GM21381 (cell line): Measurements from ENCODE around the gene SCUBE1.

Experiments
- ATAC-seq: cut with Tn5 transposase; IDR thresholded peaks from one replicate; pipeline ENCODE4 v1.9.1; 2021; ENCODE audit warnings: mild to moderate bottlenecking, moderate library complexity; ENCODE audit not compliant: unreplicated experiment

Gene SCUBE1

DNA sequence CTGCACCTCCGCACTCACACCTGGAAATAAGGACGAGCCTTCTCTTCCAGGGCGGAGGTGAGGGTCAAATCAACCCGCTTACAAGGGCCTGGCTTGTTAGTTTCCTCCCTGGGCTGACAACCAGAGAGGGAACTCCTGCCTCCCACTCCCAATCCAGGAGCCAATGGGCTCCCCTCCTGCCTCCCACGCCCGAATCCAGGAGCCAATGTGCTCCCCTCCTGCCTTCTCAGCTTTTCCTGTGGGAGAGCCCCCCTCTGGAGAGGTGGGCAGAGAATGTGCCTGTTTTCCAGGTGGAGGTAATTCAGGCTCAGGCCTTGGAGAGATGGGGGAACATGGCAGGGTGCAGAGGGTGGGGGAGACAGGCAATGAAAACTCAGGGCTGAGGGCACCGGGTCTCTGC is 102.6 kb downstream of the SCUBE1 start:
- no peak for ATAC-seq

GRCh38 chr22:43239956-43240355 is 103.2 kb downstream of the SCUBE1 start:
- no peak for ATAC-seq

- no peak for ATAC-seq
Observed at GRCh38 chr22:43239193-43239780, 103.9 kb downstream of the SCUBE1 start.

DNA sequence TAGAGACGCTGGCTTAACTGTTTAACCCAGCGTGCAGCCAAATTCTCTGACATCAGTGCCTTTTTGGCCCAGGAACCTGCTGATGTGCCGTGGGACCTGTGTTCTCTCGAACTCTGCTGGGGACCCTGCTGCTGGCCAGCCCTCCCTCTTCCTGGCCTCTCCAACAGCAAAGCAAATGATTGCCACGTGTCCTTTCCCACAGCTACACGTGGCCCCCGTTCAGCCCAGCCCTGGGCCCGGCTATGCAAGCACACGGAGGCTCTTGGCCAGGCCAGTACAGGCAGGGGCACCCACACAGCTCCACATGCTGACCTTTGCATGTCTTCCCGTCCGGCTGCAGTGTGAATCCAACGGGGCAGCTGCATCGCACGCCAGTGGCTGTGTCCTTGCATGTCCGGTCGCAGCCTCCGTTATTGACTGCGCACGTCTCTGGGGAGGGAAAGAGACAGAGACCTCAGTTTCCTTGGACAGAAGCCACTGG is 104.6 kb downstream of the SCUBE1 start:
- no peak for ATAC-seq

DNA sequence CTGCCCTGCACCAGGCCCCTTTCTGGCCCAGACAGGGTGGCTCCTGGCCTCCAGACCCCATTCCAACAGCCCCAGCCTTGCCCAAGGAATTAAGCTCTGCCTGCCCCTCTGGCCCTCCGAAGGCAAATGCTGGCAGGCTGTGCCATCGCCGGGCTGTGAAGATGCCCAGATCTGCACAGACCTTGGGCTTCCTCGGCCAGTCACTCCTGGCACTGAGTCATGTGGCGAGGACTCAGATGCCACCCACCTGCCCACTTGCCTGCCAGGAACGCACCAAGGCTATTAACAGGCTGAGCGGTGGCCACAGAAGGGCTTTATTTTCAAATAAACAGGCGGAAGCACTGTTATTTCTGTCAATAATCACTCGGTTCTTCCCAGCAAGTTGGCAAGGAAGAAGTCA is 105.9 kb downstream of the SCUBE1 start:
- no peak for ATAC-seq

DNA sequence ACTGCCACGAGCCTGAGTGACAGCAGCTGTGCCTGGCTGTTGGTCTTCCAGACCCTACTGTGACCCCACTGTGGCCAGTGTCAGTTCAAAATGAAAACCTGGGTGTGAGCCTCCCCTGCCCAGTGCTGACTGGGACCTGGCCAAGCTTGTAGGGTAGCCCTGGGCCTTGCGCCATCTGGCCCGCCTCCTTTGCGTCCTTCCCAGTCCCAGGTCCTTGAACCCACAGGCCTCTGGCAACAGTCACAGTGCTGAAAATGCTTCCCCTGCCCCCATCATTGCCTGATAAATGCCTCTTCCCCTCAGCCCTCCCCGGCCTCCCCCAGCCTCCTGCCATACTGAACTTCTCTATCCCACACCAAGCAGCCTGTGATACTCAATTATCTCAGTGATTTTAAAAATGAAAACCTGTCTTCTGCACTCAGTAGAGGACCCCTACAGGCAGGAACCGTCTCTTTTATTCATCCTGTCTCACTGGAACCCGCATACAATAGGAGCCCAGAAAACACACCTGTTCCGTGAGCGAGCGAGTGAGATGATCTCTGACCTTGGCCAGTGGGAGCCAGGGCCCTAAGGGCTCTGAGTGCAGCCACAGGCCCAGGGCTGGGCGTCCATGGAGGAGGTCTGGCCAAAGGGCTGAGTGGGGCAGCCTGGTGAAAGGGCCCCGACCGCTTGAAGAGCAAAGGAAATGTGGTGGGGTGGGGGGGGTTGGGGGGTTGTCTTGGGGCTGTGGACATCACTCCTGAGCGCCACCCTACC is 106.6 kb downstream of the SCUBE1 start:
- ATAC-seq = no peak

DNA sequence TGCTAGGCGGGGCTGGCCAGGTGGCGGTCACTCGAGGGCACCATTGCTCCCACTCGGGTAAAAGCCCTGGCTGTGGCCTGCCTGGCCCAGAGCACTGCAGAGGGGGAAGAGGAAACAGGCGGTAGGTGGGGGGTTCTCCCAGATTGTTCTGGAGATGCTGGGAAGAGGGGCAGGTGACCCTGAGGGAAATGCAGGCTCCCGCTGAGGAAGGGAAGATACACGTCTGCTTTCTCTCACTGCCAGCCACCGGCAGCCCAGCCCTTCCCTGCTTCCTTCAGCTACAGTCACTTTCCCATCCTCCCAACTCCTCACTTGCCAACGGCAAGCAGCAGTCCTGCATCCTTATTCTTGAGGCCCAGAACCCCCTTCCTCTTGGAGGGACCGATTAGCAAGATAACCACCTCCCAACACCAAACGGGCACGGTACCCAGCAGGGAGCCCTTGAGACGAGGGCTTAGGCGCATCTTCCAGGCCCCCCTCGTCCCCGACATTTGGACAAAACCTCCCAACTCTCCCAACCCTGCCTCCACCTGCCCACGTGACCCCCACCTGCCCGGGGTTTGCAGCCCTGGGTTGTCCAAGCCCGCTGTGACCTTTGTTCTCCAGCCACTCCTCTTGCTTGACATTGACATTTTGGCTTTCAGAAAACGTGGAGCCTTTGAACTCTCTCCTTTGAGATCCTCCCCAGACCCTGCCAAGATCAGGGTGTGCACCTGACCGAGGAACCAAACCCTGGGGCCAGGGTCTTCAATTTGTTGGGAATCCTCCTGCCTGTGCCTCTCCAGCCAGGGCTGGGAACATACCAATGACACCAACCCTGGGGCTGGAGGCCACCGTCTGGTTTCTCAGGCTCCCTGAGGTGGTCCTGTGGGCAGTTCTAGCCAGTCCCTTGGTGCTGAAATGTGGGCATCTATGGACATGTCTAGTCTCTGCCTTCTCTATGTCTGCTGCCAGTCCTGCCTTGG is 107.4 kb downstream of the SCUBE1 start:
- ATAC-seq = no peak

DNA sequence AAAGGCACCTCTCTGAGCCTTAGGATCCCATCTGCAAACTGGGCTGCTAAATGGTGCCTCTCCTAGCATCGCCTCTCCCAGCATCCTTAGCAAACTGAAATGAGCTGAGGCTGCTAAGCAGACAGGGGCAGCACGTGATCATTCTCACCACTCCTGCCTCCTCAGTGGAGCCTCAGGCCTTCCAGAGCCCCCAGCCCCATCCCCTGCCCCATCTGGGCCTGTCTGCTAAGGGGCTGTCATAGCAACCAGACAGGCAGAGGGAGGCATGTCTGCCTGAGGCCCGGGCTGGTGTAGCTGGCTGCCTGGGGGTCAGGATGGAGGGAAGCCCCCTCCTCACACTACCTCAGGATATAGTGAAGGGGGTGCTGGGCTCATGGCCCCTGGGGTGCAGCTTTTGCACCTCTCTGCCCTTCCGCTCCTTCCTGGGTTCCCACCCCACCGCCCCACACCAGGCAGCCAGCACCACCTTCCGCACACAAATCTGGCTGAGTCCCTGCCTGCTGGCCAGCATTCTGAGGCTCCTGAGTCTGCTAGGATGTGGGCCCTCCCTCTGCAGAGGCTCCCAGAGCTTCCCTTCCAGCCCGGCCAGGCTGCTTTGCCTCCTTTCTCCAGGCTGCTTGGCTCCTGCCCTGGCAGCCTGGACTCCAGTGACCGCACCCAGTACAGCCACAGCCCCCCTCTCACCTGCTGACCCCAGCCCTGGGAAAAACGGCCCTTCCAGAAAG is 108.7 kb downstream of the SCUBE1 start:
- no peak for ATAC-seq

DNA sequence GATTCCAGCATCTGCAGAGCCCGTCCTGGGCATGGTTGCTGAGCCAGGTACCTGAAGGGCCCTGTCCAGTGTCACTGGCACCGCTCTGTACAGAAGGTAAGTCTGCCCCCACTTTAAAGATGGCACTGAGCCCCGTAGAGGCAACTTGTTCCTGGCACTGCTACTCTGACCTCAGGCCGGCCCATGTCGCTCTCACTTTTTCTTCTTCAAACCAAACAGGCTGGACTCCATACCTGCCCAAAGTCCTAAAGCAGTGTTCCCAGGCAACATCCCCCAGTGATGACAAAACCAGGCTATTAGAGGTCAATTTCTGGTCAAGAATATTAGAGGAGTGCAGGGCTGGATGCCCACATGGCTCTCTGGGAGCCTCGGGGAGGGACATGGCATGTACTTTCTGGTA is 109.6 kb downstream of the SCUBE1 start:
- no peak for ATAC-seq

GRCh38 chr22:43232445-43232844 is 110.7 kb downstream of the SCUBE1 start:
- no peak for ATAC-seq

DNA sequence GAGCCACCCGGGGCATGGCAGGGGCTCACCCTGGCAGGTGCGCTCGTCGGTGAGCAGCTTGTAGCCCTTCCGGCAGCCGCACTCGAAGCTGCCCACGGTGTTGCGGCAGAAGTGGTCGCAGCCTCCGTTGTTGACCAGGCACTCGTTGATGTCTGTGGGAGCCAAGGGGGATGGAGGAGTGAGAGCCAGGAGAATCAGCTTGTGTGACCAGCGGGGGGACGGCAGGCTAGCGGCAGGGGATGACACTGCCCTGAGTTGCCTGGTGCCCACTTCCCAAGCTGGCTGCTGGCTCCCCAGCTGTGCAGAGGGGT is 111.5 kb downstream of the SCUBE1 start:
- ATAC-seq = no peak

DNA sequence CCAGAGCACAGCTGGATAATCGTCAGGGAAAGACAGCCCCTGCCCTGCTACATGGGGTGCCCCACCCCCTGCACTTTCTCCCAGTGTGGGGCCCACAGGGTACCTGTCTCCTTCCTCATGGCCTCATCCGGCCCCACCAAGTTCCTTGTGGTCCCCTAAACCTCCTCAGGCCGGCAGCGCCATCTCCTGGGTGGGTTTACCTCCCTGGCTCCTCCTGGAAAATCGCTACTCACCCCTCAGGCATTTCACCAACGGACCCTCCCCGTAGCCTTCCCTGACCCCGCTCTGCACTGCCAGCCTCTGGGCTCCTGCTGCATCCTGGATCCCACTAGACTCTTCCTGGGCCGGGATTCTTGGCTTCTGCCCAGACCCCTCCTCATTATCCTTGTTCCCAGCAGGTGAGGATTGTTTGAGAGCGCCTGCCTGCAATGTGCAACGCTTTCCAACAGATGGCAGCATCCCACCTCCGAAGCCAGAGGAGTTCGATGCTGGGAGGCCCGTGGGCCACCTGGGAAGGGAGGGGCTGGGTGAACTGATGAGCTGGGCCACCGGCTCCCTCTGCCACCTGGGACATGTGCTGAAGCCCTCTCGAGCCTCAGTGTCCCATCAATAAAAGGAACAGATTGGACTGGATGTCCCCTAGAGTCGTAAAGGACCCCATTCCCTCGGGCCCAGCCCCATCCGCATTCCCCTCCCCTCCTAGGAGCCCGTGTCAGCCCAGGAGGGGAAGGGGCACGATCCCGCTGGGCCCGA is 112.0 kb downstream of the SCUBE1 start:
- no peak for ATAC-seq

- no peak for ATAC-seq
Observed at GRCh38 chr22:43230571-43230970, 112.6 kb downstream of the SCUBE1 start.

DNA sequence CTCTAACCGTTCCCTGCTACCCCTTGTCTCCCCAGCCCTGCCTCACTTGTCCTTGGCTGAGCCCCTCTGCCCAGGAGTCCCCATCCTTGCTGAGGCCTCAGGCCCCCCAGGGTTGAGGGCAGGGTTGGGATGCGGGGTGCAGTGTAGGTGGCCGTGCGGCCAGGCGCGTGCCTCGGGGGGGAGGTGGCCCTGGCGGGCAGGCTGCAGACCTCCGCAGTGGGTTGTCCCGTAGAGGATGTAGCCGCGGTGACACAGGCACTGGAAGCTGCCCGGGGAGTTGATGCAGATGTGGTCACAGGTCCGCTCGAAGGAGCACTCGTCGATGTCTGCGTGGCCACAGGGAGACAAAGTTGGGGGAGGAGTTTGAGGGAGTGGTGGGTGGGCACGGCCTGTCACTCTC is 114.3 kb downstream of the SCUBE1 start:
- ATAC-seq = no peak

- no peak for ATAC-seq
Observed at GRCh38 chr22:43228330-43228729, 114.8 kb downstream of the SCUBE1 start.

GRCh38 chr22:43227239-43227630 is 115.9 kb downstream of the SCUBE1 start:
- no peak for ATAC-seq

- no peak for ATAC-seq
Observed at GRCh38 chr22:43226377-43227238, 116.6 kb downstream of the SCUBE1 start.

- ATAC-seq = no peak
Observed at GRCh38 chr22:43225609-43226008, 117.6 kb downstream of the SCUBE1 start.

DNA sequence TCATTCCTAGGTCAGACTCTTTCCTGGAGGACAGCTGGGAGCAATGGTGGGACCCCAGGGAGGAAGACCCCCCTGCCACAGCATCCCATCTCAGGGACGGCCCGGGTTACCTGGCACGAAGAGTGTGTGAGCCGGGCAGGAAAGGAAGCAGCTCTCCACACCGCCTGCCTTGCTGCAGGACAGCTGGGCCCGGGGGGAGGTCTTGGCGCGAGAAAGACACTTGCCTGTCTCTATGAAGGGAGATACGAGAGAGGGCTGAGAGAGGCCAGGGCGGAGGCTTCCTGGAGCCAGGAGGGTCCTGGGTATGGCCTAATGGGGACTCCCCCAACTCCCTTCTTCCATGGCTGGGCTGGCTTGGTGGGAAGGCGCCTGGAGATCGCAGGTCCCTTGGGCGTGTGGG is 120.2 kb downstream of the SCUBE1 start:
- ATAC-seq = no peak
